Subcutaneous adipose tissue (tissue), 4 donors: ENCODE data around the gene SH3TC2. TPM values are rescaled to one million over a fixed set of nuclear protein-coding genes. Genes with fewer than 3 reads are reported as not detected.

Source experiments
- CTCF ChIP-seq: fragments of 450-650 bp; IDR thresholded peaks from one replicate; pipeline ENCODE4 v1.5.1; 2016; ENCODE audit warnings: low read depth, mild to moderate bottlenecking, control low read depth, antibody characterized with exemption, moderate library complexity
- total RNA-seq, 4 donors: library from RNA; depleted of rRNA; stranded (reverse); fragments of >200 nt; gene quantifications; one replicate each; pipeline ENCODE4 v1.1.0, GENCODE V29; 2016

The SH3TC2 gene
- total RNA-seq, 4 donors from 2014 or later: 0.33 to 2.4 (median 0.44) TPM; not detected in 1

GRCh38 chr5:149089796-149090195 is 26.9 kb upstream of the SH3TC2 start:
- no peak for TF ChIP-seq CTCF

GRCh38 chr5:149088686-149089085 is 25.8 kb upstream of the SH3TC2 start:
- TF ChIP-seq CTCF: no peak

- TF ChIP-seq CTCF: no peak
Observed at GRCh38 chr5:149083846-149084245, 21.0 kb upstream of the SH3TC2 start.

GRCh38 chr5:149082271-149082670 is 19.4 kb upstream of the SH3TC2 start:
- no peak for TF ChIP-seq CTCF

- no peak for TF ChIP-seq CTCF
Observed at GRCh38 chr5:149080294-149080693, 17.4 kb upstream of the SH3TC2 start.

GRCh38 chr5:149079883-149080282 is 17.0 kb upstream of the SH3TC2 start:
- no peak for TF ChIP-seq CTCF

- TF ChIP-seq CTCF: no peak
Observed at GRCh38 chr5:149073213-149073612, 10.4 kb upstream of the SH3TC2 start.
